DOHH2 (cell line): ENCODE results near the gene RGS17.
"Not testable (repeated sequence)": the region's sequence is repeated elsewhere in the genome, so short reads cannot be mapped to it uniquely, and the experiment has no call there.

Source experiments
- H3F3A ChIP-seq: fragments of 200-600 bp; sonication (generic), shearing (Covaris generic); 2 replicates; pipeline ENCODE4 v1.6.0; 2016; ENCODE audit warnings: antibody characterized with exemption, mild to moderate bottlenecking; ENCODE audit not compliant: control insufficient read depth, insufficient read depth
- H3K27ac ChIP-seq: fragments of 200-600 bp; sonication (generic); 2 replicates; pipeline ENCODE4 v1.5.1; 2014; ENCODE audit warnings: low read depth, mild to moderate bottlenecking, low read length, moderate library complexity
- H3K27me3 ChIP-seq: fragments of 200-600 bp; sonication (generic); 2 replicates; pipeline ENCODE4 v1.6.1; 2014; ENCODE audit warnings: mild to moderate bottlenecking, low read length, mixed read lengths; ENCODE audit not compliant: control insufficient read depth
- H3K36me3 ChIP-seq: fragments of 200-600 bp; sonication (generic); 2 replicates; pipeline ENCODE4 v1.6.1; 2014; ENCODE audit warnings: mild to moderate bottlenecking, low read length, moderate library complexity, mixed read lengths; ENCODE audit not compliant: control insufficient read depth
- H3K4me1 ChIP-seq: fragments of 200-600 bp; sonication (generic); 2 replicates; pipeline ENCODE4 v1.6.1; 2014; ENCODE audit warnings: mild to moderate bottlenecking, low read length, mixed read lengths; ENCODE audit not compliant: control insufficient read depth
- H3K4me2 ChIP-seq: fragments of 200-600 bp; sonication (generic); 2 replicates; pipeline ENCODE4 v1.6.0; 2014; ENCODE audit warnings: mild to moderate bottlenecking, low read length, moderate library complexity
- H3K4me3 ChIP-seq: fragments of 200-600 bp; sonication (generic); 2 replicates; pipeline ENCODE4 v1.5.1; 2014; ENCODE audit warnings: mild to moderate bottlenecking, low read length, mixed read lengths
- H3K79me2 ChIP-seq: fragments of 200-600 bp; sonication (generic); 2 replicates; pipeline ENCODE4 v1.6.1; 2014; ENCODE audit warnings: mild to moderate bottlenecking, low read length, mixed read lengths; ENCODE audit not compliant: control insufficient read depth
- H3K9me2 ChIP-seq: fragments of 200-600 bp; sonication (generic); replicated peaks from 2 replicates; pipeline ENCODE4 v1.6.1; 2014; ENCODE audit warnings: mild to moderate bottlenecking, low read length, mixed read lengths; ENCODE audit not compliant: control insufficient read depth
- H3K9me3 ChIP-seq: fragments of 200-600 bp; sonication (generic); 2 replicates; pipeline ENCODE4 v1.6.1; 2014; ENCODE audit warnings: antibody characterized with exemption, low read length, mixed read lengths; ENCODE audit not compliant: control insufficient read depth, insufficient read depth
- H4K20me1 ChIP-seq: fragments of 200-600 bp; sonication (generic); 2 replicates; pipeline ENCODE4 v1.6.0; 2014; ENCODE audit warnings: low read depth, mild to moderate bottlenecking, antibody characterized with exemption, low read length, moderate library complexity; ENCODE audit not compliant: control insufficient read depth, insufficient read depth
- CTCF ChIP-seq: fragments of 200-600 bp; sonication (generic); IDR thresholded peaks from one replicate; pipeline ENCODE4 v1.5.1; 2014; ENCODE audit warnings: antibody characterized with exemption, mild to moderate bottlenecking, low read depth, low read length; ENCODE audit not compliant: poor library complexity, severe bottlenecking
- EZH2phosphoT487 ChIP-seq: fragments of 200-600 bp; sonication (generic); IDR thresholded peaks from 2 replicates; pipeline ENCODE4 v1.6.1; 2017; ENCODE audit warnings: borderline replicate concordance, mild to moderate bottlenecking, antibody characterized with exemption, low read length, moderate library complexity, mixed read lengths

RGS17 gene

GRCh38 chr6:153002613-153003365, 128.3 kb downstream of the RGS17 start, which contains the start of gene MTRF1L:
TSS of gene MTRF1L (minus strand) at chr6:153002709. CDS start at chr6:153002685, 24 bp downstream.
- Histone ChIP-seq H3K27me3 (no peaks in the 10 kb centered on the region), H3K79me2 (peaks cover 59% of the 10 kb centered on the region), H3K36me3 (peaks cover 22% of the 10 kb centered on the region), H3K4me3 (peak within 1 kb of the TSS; percentile 94), H3F3A (no peaks in the 10 kb centered on the region; the same call in none of the 2 replicates), H3K27ac (peak within 1 kb of the TSS; percentile 31), H4K20me1 (peaks cover 6% of the 10 kb centered on the region; the same call in 1 of the 2 replicates), H3K4me1 (peaks cover 32% of the 10 kb centered on the region), H3K4me2 (peak within 1 kb of the TSS; percentile 94), H3K9me2 (no peaks in the 10 kb centered on the region), H3K9me3 (no peaks in the 10 kb centered on the region)
- TF ChIP-seq EZH2phosphoT487 (no peak), CTCF (no peak)

GRCh38 chr6:153001767-153002612, 129.1 kb downstream of the RGS17 start:
- TF ChIP-seq EZH2phosphoT487 (no peak), CTCF (no peak)
- no peaks in the 10 kb centered on the region; the same call in none of the 2 replicates for H3F3A ChIP-seq
- no peaks in the 10 kb centered on the region for H3K27me3 ChIP-seq
- H3K4me3 ChIP-seq: peak overlapping the region; percentile 94
- H3K4me1 ChIP-seq: peaks cover 32% of the 10 kb centered on the region
- peaks cover 6% of the 10 kb centered on the region; the same call in 1 of the 2 replicates for H4K20me1 ChIP-seq
- peaks cover 29% of the 10 kb centered on the region for H3K36me3 ChIP-seq
- H3K79me2 ChIP-seq: peaks cover 67% of the 10 kb centered on the region
- H3K9me2 ChIP-seq: no peaks in the 10 kb centered on the region
- H3K9me3 ChIP-seq: no peaks in the 10 kb centered on the region
- peak overlapping the region; percentile 31 for H3K27ac ChIP-seq
- H3K4me2 ChIP-seq: peak overlapping the region; percentile 94

GRCh38 chr6:153000790-153001189, 130.3 kb downstream of the RGS17 start:
- H3K4me2 ChIP-seq: peak overlapping the region; percentile 94
- H3K9me3 ChIP-seq, H3K27ac ChIP-seq, H3K27me3 ChIP-seq, H4K20me1 ChIP-seq, H3F3A ChIP-seq, H3K9me2 ChIP-seq: not testable (repeated sequence)
- peaks cover 32% of the 10 kb centered on the region for H3K4me1 ChIP-seq
- H3K4me3 ChIP-seq: peak overlapping the region; percentile 94
- peaks cover 79% of the 10 kb centered on the region for H3K79me2 ChIP-seq
- peaks cover 41% of the 10 kb centered on the region for H3K36me3 ChIP-seq
